ENCODE measurements around the gene COPZ2.

DNA sequence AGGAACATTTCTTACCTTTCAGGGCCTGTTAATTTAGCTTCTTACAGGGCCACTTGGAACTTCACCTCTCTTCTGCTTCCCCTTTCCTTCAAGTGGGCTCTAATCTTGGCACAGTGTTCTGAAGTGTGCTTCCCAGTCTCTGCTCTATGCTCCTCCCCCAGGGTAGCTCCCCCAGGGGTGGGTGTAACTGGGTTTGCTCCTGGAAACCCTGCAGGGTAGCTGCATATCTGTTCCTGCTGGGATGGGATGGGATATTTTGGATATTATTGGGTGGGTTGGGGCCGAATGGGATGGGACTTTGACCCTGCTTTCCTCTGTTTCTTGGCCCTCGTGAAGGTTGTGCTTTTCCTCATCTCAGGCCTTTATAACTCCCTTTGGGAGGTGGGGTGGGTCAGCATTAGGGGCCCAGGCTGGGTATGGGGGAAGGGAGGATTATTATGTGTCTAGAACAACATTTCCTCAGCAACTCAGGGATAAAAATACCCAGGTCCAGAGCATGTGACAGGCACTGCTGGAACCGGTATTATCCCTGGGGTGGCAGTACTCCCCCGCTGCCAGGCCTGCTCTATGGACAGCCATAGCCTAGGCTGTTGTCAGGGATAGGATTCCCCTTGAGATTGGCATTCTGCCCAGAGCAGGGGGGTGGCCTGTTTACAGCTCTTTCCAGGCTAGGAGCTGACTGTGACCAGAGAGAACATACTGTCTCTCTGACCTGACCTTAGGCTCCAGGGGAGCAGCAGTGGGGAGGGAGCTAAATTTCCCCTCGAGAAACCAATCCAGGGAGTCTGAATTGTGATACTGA lies 15.6 kb upstream of the COPZ2 start:
- TF ChIP-seq, protein P1, sequence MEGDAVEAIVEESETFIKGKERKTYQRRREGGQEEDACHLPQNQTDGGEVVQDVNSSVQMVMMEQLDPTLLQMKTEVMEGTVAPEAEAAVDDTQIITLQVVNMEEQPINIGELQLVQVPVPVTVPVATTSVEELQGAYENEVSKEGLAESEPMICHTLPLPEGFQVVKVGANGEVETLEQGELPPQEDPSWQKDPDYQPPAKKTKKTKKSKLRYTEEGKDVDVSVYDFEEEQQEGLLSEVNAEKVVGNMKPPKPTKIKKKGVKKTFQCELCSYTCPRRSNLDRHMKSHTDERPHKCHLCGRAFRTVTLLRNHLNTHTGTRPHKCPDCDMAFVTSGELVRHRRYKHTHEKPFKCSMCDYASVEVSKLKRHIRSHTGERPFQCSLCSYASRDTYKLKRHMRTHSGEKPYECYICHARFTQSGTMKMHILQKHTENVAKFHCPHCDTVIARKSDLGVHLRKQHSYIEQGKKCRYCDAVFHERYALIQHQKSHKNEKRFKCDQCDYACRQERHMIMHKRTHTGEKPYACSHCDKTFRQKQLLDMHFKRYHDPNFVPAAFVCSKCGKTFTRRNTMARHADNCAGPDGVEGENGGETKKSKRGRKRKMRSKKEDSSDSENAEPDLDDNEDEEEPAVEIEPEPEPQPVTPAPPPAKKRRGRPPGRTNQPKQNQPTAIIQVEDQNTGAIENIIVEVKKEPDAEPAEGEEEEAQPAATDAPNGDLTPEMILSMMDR (IDR thresholded peaks at IDR 0.05): peak in 1 of 5 experiments; percentile 24
- no peak for TF ChIP-seq POLR2A (IDR thresholded peaks at IDR 0.05)
